GM19025 (cell line): ENCODE data around the gene C21orf58.
"Not testable (repeated sequence)": the region's sequence is repeated elsewhere in the genome, so short reads cannot be mapped to it uniquely, and the experiment has no call there.

Experiments used
- ATAC-seq: cut with Tn5 transposase; IDR thresholded peaks from one replicate; pipeline ENCODE4 v1.9.1; 2021; ENCODE audit warnings: mild to moderate bottlenecking, low read depth, moderate library complexity; ENCODE audit not compliant: unreplicated experiment

Gene C21orf58

DNA sequence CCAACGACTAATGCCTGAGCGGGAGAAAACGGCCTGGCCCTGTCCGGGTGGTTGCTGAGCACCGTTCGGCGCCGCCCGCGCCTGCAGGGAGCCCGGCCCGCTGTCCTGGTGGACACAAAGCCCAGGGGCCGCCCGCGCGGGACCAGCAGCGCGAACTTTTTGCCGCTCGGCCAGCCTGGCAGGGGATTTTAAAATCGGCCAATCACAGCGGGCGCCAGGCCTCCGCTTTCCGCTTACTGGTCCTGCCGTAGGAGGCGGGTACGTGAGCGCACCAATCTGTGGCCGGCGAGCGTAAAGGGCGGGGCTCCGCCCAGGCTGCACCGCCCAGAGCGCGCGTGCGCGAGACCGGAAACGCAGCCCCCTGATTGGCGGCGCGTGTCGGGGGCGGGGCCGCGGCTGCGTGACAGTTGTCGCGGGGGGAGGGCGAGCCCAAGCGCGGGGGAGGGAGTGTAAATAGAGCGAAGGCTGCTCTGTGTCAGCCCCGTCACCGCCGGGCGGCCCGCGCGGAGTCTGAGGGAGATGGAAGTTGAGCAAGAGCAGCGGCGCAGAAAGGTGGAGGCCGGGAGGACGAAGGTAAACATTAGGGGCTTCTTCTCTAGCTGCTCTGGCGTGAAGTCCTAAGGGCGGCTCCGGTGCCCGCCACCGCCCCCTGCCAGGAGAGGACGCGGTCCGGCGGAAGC lies at the start of gene C21orf58, which contains the start of gene PCNT:
Gene C21orf58 (minus strand): TSS at position 161 of the 680 bp plus-strand sequence. CDS start 1,132 bp downstream, outside the sequence.
Gene PCNT (plus strand): TSS at position 447 of the 680 bp plus-strand sequence. CDS start 73 bp downstream, at position 520.
- ATAC-seq = peak; percentile 73

DNA sequence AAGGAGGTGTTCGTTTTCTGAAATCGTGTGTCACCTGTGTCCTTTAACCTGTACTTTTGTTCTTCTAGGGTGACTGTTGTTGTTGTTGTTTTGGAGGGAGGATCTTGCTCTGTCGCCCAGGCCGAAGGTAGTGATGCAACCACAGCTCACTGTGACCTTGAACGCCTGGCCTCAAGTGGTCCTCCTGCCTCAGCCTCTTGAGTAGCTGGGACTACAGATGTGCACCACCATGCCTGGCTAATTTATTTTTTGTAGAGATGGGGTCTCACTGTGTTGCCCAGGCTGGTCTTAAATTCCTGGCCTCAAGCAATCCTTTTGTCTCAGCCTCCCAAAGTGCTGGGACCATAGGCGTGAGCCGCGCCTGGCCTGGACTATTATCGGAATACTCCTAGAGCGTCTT lies 49.3 kb upstream of the C21orf58 start:
- not testable (repeated sequence) for ATAC-seq

DNA sequence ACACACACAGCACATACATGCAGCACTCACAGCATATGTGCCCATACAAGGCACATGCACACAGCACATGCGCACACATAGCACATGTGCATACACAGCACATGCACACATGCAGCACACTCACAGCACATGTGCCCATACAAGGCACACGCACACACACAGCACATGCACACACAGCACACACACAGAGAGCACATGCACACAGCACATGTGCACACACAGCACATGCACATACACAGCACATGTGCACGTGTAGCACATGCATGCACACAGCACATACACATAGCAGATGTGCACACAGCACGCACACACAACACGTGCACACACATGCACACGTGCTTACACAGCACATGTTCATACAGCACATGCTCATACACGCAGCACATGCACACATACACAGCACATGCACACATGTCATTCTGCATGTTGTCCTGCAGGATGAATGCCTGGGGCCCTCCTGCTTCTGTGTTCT lies 48.4 kb upstream of the C21orf58 start:
- no peak for ATAC-seq

- ATAC-seq = no peak
Observed at GRCh38 chr21:46371204-46372013, 47.7 kb upstream of the C21orf58 start.

- ATAC-seq = no peak
Observed at GRCh38 chr21:46369520-46370235, 46.0 kb upstream of the C21orf58 start.

DNA sequence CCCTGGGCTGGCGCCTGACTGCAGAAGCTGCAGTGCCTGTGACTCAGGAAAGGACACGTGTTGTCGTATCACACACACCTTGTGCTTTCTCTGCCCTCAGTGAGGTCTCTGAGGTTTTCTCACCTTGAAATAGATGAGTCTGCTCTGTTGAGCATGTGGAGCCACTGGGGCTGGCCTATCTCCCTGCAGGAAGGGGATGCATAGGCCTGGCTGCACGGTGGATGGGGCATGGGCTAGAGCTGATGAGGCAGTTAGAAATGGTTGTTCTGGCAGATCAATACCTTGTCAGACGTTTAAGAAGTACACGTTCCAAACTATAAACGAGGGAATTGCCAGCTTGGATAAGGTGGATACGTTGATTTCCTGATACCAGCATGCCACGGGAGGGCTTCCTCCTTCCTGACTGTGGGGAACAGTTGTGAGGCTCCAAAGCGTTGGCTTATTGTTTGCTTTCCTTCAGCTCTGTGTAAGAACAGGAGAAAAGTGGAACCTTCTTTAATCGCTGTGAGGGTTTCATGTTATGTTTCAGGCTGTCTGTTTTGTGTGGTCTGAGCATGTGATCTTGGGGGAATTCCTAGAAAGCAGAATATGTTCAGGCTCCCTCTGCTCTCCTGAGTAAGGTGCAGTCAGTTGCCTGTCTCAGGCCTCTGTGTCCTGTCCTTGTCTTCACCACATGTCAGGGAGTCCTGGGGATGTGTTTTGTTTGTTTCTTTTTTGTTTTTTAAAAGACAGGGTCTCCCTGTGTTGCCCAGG lies 45.0 kb upstream of the C21orf58 start:
- peak; percentile 66 for ATAC-seq

- ATAC-seq = no peak
Observed at GRCh38 chr21:46366966-46367365, 43.3 kb upstream of the C21orf58 start.

DNA sequence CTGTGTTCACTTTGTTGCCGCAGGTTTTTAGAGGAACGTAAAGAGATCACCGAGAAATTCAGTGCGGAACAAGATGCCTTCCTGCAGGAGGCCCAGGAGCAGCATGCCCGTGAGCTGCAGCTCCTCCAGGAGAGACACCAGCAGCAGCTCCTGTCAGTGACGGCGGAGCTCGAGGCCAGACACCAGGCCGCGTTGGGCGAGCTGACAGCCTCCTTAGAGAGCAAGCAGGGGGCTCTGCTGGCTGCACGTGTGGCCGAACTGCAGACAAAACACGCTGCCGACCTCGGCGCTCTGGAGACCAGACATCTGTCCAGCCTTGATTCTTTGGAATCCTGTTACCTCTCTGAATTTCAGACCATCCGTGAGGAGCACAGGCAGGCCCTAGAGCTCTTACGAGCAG lies 42.9 kb upstream of the C21orf58 start:
- ATAC-seq = no peak

GRCh38 chr21:46366091-46366490 lies 42.4 kb upstream of the C21orf58 start:
- no peak for ATAC-seq

GRCh38 chr21:46363698-46364097 lies 40.0 kb upstream of the C21orf58 start:
- ATAC-seq = no peak

- no peak for ATAC-seq
Observed at GRCh38 chr21:46362946-46363345, 39.3 kb upstream of the C21orf58 start.

DNA sequence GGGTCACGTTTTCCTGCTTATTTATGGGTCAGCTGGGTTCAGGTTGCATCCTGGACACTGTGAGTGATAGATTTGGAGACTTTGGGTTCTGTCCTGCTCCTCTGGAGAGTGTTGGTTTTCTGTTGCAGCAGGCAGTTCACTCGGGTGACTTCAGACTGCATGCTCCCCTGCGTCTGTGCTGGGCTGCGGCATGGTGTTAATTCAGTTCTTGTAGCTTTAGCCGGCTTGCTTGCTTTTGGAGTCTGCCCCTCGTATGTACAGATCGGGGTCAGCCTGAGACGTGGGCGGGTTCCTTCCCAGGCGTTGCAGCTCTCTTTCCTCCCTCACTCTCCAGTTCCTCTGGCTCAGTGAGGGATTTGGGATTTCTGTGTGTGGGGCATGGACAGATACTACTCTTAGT lies 38.3 kb upstream of the C21orf58 start:
- ATAC-seq = no peak

GRCh38 chr21:46361176-46361575 lies 37.5 kb upstream of the C21orf58 start:
- ATAC-seq = no peak

GRCh38 chr21:46357684-46358425 lies 34.2 kb upstream of the C21orf58 start:
- no peak for ATAC-seq

DNA sequence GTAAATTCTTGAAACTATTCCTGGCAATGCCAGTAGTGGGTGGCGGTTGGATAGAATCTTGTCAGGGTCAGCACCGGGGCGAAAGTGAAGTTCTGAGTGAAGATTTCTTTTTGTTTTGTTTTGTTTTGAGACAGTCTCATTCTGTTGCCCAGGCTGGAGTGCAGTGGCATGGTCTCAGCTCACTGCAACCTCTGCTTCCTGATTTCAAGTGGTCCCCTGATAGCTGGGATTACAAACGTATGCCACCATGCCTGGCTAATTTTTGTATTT lies 33.6 kb upstream of the C21orf58 start:
- ATAC-seq = no peak

DNA sequence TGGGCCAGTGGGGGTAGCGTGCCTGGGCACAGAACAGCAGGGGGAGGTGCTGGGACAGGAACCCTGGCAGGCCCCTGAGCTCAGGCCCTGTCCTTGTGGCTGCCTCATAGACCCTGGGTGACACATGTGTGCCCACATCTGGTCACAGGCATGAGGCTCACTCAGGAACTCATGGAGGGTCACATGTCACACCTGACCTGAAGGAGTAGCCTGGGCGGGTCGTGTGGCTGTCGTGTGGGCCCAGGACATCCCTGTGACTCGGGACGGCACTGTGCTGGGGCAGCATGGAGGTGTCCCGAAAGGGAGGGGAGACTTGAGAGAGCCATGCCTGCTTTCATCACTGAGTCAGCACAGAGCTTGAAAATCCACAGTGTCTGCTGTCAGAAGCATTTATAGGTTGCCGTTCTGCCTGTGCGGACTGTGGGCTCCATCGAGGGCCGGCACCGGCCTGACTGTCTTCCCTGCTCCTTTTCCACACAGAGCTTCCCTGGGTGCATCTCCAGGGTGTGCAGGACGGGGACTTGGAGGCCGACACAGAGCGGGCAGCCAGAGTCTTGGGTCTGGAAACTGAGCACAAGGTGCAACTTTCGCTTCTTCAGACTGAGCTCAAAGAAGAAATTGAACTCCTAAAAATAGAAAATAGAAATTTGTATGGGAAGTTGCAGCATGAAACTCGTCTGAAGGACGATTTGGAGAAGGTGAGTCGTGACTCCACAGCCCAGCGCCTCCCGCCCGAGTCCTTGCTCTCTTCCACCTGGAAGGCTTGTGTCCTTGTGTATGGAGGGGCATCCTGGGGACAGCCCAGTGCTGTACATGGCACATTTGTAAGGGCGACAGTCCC lies 33.0 kb upstream of the C21orf58 start:
- ATAC-seq = no peak

- ATAC-seq = no peak
Observed at GRCh38 chr21:46356005-46356338, 32.3 kb upstream of the C21orf58 start.

- no peak for ATAC-seq
Observed at GRCh38 chr21:46355161-46356004, 31.7 kb upstream of the C21orf58 start.
